GM18868 (cell line): ENCODE results near the gene ADORA1.

ENCODE experiments used
- ATAC-seq: cut with Tn5 transposase; IDR thresholded peaks from one replicate; pipeline ENCODE4 v1.9.1; 2021; ENCODE audit warnings: mild to moderate bottlenecking, moderate library complexity; ENCODE audit not compliant: unreplicated experiment

The ADORA1 gene

GRCh38 chr1:203210350-203210749, 82.8 kb downstream of the ADORA1 start:
- no peak for ATAC-seq

- ATAC-seq, result no peak
Measured at GRCh38 chr1:203210988-203211387, 83.5 kb downstream of the ADORA1 start.

- ATAC-seq, result no peak
Measured at GRCh38 chr1:203211812-203212211, 84.3 kb downstream of the ADORA1 start.

- ATAC-seq, result no peak
Measured at GRCh38 chr1:203213126-203213525, 85.6 kb downstream of the ADORA1 start.

GRCh38 chr1:203214871-203215270, 87.3 kb downstream of the ADORA1 start:
- ATAC-seq, result no peak

GRCh38 chr1:203215573-203215972, 88.0 kb downstream of the ADORA1 start:
- no peak for ATAC-seq

GRCh38 chr1:203216274-203217138, 89.0 kb downstream of the ADORA1 start:
- no peak for ATAC-seq
